ENCODE results near the gene BORCS6.

Gene BORCS6

GRCh38 chr17:8234361-8235270 lies 44.6 kb upstream of the BORCS6 start:
- Histone ChIP-seq H3K27me3 (ENCODE audit: insufficient read depth, low read depth) (no peaks in the 10 kb centered on the region), H3K36me3 (ENCODE audit: insufficient read depth) (no peaks in the 10 kb centered on the region), H3K4me1 (ENCODE audit: low read depth, poor library complexity, severe bottlenecking) (no peaks in the 10 kb centered on the region), H3K79me2 (ENCODE audit: insufficient read depth, low read depth) (no peaks in the 10 kb centered on the region), H3K4me3 (IDR thresholded peaks at IDR 0.05; ENCODE audit: insufficient read depth, low read depth, low read length) (no peak overlapping the region), H3K4me2 (no peak overlapping the region), H4K20me1 (ENCODE audit: insufficient read depth) (no peaks in the 10 kb centered on the region), H2AFZ (ENCODE audit: low read depth) (no peak overlapping the region), H3K27ac (no peak overlapping the region), H3K9ac (no peak overlapping the region)
- TF ChIP-seq CTCF (conservative IDR thresholded peaks at IDR 0.05; ENCODE audit: low read depth, low read length) = no peak

- no peak overlapping the region for H3K4me2 ChIP-seq
- no peak overlapping the region for H3K4me3 ChIP-seq (IDR thresholded peaks at IDR 0.05; ENCODE audit: insufficient read depth, low read depth, low read length)
- no peaks in the 10 kb centered on the region for H3K36me3 ChIP-seq (ENCODE audit: insufficient read depth)
- H3K4me1 ChIP-seq (ENCODE audit: low read depth, poor library complexity, severe bottlenecking) = no peaks in the 10 kb centered on the region
- H3K27me3 ChIP-seq (ENCODE audit: insufficient read depth, low read depth) = no peaks in the 10 kb centered on the region
- no peak overlapping the region for H3K27ac ChIP-seq
- no peaks in the 10 kb centered on the region for H3K79me2 ChIP-seq (ENCODE audit: insufficient read depth, low read depth)
- H4K20me1 ChIP-seq (ENCODE audit: insufficient read depth) = no peaks in the 10 kb centered on the region
- H2AFZ ChIP-seq (ENCODE audit: low read depth) = no peak overlapping the region
- H3K9ac ChIP-seq = no peak overlapping the region
- no peak for TF ChIP-seq CTCF (conservative IDR thresholded peaks at IDR 0.05; ENCODE audit: low read depth, low read length)
These were observed 41.7 kb upstream of the BORCS6 start for GRCh38 chr17:8231701-8232100.

GRCh38 chr17:8227238-8227581 lies 37.2 kb upstream of the BORCS6 start:
- no peak overlapping the region for H3K9ac ChIP-seq
- no peaks in the 10 kb centered on the region for H3K36me3 ChIP-seq (ENCODE audit: insufficient read depth)
- H3K27ac ChIP-seq = no peak overlapping the region
- H3K4me3 ChIP-seq (IDR thresholded peaks at IDR 0.05; ENCODE audit: insufficient read depth, low read depth, low read length) = no peak overlapping the region
- no peak for TF ChIP-seq CTCF (conservative IDR thresholded peaks at IDR 0.05; ENCODE audit: low read depth, low read length)
- no peaks in the 10 kb centered on the region for H4K20me1 ChIP-seq (ENCODE audit: insufficient read depth)
- H2AFZ ChIP-seq (ENCODE audit: low read depth) = no peak overlapping the region
- no peaks in the 10 kb centered on the region for H3K27me3 ChIP-seq (ENCODE audit: insufficient read depth, low read depth)
- no peaks in the 10 kb centered on the region for H3K4me1 ChIP-seq (ENCODE audit: low read depth, poor library complexity, severe bottlenecking)
- H3K79me2 ChIP-seq (ENCODE audit: insufficient read depth, low read depth) = no peaks in the 10 kb centered on the region
- H3K4me2 ChIP-seq = no peak overlapping the region

- Histone ChIP-seq H3K27me3 (ENCODE audit: insufficient read depth, low read depth) (no peaks in the 10 kb centered on the region), H3K9ac (no peak overlapping the region), H3K4me3 (IDR thresholded peaks at IDR 0.05; ENCODE audit: insufficient read depth, low read depth, low read length) (no peak overlapping the region)
These were observed 36.7 kb upstream of the BORCS6 start for GRCh38 chr17:8226536-8227237.

More at GRCh38 chr17:8226536-8227237, 36.7 kb upstream of the BORCS6 start:
- Histone ChIP-seq H3K79me2 (ENCODE audit: insufficient read depth, low read depth) (no peaks in the 10 kb centered on the region), H2AFZ (ENCODE audit: low read depth) (no peak overlapping the region), H4K20me1 (ENCODE audit: insufficient read depth) (no peaks in the 10 kb centered on the region), H3K36me3 (ENCODE audit: insufficient read depth) (no peaks in the 10 kb centered on the region), H3K27ac (no peak overlapping the region), H3K4me2 (no peak overlapping the region), H3K4me1 (ENCODE audit: low read depth, poor library complexity, severe bottlenecking) (no peaks in the 10 kb centered on the region)
- no peak for TF ChIP-seq CTCF (conservative IDR thresholded peaks at IDR 0.05; ENCODE audit: low read depth, low read length)

Data from KMS-11 (cell line).